SH-SY5Y (cell line): ENCODE results near the gene CEL.

Experiments
- GATA2 ChIP-seq: IDR thresholded peaks from 2 replicates; pipeline ENCODE4 v1.6.1; 2011; ENCODE audit warnings: mild to moderate bottlenecking, low read depth, low read length
- GATA3 ChIP-seq: IDR thresholded peaks from 2 replicates; pipeline ENCODE4 v1.6.1; 2011; ENCODE audit warnings: low read depth, mild to moderate bottlenecking, low read length, moderate library complexity

DNA sequence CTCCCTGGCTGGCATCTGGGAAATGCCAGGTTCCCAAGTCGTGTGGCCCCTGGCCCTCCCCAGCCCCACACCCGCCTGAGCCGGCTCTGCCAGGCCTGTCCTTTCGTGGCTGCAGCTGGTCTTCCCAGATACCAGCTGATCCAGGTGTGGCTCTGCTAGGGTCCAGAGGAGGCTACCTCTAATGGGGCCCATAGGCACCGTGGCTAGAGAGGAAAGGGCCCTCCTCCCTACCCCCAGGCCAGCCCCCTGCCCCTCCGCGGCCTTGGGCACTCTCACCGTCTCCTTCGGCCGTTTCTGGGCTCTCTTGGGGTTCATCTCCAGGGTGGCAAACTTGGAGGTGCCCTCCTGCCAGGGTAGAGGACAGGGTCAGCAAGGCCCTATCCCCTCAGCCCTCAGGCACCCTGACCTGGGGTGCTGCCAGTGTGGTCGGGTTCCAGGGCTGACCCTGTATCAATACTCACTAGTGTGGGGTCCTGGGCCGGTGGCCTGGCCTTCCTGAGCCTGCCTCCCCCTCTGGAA is 42.3 kb downstream of the CEL start:
- TF ChIP-seq GATA3 = no peak
- no peak for TF ChIP-seq GATA2
